HG03469 (cell line): Measurements from ENCODE around the gene AXL.

ENCODE experiments used
- ATAC-seq: cut with Tn5 transposase; IDR thresholded peaks from one replicate; pipeline ENCODE4 v1.9.1; 2021; ENCODE audit warnings: mild to moderate bottlenecking, moderate library complexity, moderate number of reproducible peaks; ENCODE audit not compliant: unreplicated experiment

The AXL gene

DNA sequence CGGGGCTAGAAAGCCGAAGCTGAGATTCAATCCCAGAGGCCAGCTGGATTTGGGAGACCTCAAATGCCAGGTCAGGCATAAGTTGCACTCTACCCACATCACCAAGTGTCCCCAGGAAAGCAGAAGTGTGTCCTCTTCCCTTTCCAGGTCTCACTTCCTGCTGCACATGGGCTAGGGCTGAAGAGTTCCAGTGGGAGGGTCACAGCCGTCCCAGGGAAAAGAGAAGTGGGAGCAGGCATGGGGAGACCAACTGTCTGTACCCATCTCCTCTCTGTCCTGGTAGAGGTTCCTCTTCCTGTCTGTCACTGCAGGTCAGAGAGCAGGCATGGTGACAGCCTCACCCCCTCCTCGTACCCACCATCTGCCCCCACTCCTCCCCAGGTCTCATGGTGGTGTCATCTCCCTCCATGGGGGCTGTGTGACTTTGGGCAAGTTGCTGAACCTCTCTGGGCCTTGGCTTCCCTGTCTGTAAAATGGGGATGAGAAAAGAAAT lies 14.8 kb downstream of the AXL start:
- ATAC-seq = no peak

GRCh38 chr19:41234512-41235168 lies 15.6 kb downstream of the AXL start:
- ATAC-seq = no peak

DNA sequence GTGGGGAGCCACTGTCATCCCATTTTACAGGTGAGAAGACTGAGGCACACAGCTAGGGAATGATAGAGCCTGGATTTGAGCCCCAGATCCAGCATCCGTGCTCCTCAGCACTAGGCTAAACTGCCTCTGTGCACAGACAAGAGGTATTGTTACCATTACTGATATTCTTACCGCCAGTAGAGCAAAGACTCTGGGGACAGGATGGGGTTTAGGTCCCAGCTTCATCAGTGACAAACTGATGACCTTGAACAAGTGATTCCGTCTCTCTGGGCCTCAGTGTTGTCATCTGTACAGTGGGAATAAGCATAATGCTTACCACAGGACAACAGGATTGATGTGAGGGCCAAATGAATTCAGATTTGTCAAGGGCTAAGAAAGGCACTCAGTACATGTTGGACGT lies 16.5 kb downstream of the AXL start:
- ATAC-seq = no peak

- ATAC-seq = no peak
Measured at GRCh38 chr19:41238244-41238643, 19.2 kb downstream of the AXL start.

DNA sequence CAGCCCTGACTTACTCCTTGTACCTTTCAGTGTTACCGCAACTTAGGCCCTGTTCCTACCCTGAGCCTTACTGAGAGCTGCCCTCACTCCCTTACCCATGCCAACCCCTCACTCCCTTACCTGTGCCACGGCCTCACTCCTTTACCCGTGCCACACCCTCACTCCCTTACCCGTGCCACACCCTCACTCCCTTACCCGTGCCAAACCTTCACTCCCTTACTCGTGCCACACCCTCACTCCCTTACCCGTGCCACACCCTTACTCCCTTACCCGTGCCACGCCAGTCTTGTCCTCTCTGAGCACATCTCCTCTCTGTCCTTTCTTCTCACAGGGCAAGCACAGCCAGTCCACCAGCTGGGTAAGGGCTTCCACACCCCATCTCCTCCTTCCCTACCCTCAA lies 20.3 kb downstream of the AXL start:
- ATAC-seq = no peak

- no peak for ATAC-seq
Measured at GRCh38 chr19:41239961-41240574, 21.0 kb downstream of the AXL start.

DNA sequence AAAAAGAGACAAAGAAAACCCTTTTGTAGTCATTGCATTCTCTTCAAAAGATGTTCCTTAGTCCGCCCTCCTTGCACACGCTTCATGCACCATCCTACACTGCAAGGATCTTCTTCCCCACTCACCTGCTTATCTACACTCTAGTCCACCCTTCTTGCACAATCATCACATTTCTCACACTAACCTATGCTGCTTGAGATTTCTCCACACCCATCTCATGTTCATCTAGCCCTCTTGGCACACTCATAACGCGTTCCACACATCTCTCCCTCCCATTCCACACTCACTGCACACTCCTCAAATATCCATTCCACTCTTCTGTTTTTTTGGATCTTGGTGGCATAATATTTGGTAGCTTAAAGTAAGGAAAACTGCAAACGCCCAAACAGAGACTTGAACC lies 22.8 kb downstream of the AXL start:
- no peak for ATAC-seq

GRCh38 chr19:41244117-41244516 lies 25.1 kb downstream of the AXL start:
- ATAC-seq = no peak

- ATAC-seq = no peak
Measured at GRCh38 chr19:41245843-41246242, 26.8 kb downstream of the AXL start.

DNA sequence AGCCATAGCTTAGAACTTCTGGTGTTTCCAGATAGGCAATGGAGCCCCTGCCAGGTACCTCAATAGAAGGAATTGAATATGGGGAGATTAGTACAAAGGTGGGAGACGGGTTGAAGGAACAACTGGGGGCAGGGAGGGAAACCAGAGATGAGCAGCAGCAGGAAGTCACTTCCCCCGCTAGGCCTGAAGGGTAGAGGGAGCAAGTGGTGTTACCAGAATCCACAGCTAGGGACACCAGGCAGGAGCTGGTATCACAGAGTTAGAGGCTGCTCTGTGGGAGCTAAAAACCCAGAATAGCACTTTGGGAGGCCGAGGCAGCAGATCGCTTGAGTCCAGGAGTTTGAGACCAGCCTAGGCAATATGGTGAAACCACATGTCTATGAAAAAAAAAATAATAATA lies 29.9 kb downstream of the AXL start:
- no peak for ATAC-seq

- no peak for ATAC-seq
Measured at GRCh38 chr19:41249707-41250423, 30.8 kb downstream of the AXL start.

DNA sequence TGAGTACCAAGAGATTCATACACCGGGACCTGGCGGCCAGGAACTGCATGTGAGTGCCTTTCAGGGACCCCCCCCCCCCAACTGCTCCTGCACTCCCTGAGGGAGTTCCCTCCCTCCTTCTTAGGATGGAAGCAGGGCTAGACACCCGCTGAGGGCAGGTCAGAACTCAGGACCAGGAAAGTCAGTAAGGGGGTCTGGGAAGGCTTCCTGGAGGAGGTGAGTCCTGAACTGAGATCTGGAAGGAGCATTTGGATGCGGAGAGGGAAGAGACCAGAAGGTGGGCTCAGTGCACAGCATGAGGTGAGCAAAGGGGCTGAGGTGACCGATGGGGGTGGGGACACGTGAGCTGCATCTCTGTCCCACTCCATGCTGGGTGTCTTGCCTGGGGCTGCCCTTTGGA lies 34.6 kb downstream of the AXL start:
- no peak for ATAC-seq

GRCh38 chr19:41255171-41255570 lies 36.1 kb downstream of the AXL start:
- no peak for ATAC-seq

- no peak for ATAC-seq
Measured at GRCh38 chr19:41261474-41262190, 42.6 kb downstream of the AXL start.

GRCh38 chr19:41263042-41263849 lies 44.2 kb downstream of the AXL start:
- ATAC-seq = peak; percentile 2

DNA sequence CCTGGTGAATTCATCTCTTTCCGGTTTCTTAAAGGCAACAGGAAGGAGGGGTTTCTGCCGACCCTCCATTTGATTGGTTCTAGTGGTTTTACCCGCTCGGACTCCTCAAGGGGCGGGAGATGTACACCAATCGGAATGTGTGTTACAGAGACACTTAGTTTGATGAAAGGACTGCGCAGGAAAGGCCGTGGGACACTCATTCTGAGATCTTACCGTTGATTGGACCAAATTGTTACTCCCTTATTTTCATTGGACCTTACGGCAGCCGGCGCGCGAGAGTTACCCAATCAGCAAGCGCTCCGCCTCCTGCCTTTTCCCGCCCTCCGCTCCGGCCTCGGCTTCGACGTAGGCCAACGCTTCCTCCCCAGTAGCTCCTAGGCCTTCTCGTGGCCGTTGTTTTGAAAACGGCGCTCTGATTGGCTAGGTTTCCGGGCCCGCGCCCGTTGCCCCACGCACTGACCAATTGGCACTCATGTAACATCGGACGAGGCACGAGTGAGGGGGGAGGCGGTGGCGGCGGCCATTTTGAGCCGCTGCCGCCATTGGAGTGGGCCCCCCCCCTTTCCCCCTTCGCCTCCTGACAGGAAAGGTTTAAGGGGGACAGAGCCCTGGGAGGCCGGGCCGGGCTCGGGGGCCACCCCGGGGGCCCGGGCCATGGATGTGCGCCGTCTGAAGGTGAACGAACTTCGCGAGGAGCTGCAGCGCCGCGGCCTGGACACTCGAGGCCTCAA lies 45.0 kb downstream of the AXL start, which contains the start of gene HNRNPUL1:
TSS of gene HNRNPUL1 (plus strand) at position 523 of the 731 bp plus-strand sequence. CDS start at position 655, 132 bp downstream.
- peak; percentile 53 for ATAC-seq

DNA sequence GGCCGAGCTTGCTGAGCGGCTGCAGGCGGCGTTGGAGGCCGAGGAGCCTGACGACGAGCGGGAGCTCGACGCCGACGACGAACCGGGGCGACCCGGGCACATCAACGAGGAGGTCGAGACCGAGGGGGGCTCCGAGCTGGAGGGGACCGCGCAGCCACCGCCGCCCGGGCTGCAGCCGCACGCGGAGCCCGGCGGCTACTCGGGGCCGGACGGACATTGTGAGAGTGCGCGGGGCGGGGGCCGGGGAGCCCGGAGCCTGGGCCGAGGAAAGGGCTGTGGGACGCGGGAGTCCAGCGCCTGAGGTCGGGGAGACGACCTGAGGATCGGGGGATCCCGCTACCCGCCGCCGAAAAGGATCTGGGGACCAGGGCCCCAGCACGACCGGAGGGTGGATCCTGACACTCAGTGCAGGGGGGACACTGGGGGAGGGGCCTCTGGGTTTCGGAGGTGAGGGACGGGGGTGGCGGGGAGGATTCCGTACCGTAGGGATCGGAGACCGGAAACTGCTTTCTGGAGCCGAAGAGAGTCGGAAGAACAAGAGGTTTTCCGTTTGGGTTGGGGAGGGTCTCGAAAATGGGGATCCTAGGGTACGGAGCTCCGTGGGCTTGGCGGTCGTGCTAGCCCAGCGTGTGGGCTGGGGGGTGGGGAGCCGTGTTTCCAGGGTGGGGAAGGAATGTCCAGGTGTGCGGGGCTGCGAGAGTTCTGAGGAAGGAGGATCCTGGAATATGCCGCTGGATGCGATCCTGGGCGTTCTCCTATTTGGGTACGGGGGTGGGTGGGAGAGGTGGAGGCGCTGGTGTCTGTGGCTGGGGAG lies 45.8 kb downstream of the AXL start:
- no peak for ATAC-seq

- no peak for ATAC-seq
Measured at GRCh38 chr19:41265395-41266153, 46.6 kb downstream of the AXL start.
